SH-SY5Y (cell line): ENCODE data around the gene ROMO1.

Source experiments
- GATA2 ChIP-seq: IDR thresholded peaks from 2 replicates; pipeline ENCODE4 v1.6.1; 2011; ENCODE audit warnings: mild to moderate bottlenecking, low read depth, low read length
- GATA3 ChIP-seq: IDR thresholded peaks from 2 replicates; pipeline ENCODE4 v1.6.1; 2011; ENCODE audit warnings: low read depth, mild to moderate bottlenecking, low read length, moderate library complexity

DNA sequence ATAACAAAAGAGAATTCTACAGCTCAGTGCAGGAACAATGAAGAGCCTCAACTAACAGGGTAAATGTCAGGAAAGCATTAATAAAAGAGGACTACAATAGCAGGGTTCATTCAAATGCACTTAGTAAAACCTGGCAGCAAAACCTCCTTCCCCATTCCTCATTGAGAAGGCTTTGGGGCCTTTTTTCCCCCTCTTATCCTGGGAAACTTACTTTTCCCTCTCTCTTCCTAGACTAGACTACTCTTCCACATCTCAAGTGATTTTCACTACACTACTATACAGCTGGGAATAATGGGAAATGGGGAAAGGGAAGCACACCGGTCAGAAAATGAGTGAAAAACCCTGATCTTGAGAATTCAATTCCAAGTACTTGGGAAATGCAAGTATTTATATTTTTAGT is 10.1 kb downstream of the ROMO1 start:
- TF ChIP-seq GATA2 (no peak), GATA3 (no peak)
